Right hindlimb (tissue), 1 donor: ENCODE measurements around the gene PDGFC.

ENCODE experiments used
- DNase-seq: peaks from one replicate; pipeline ENCODE4 v3.0.0-alpha.2; 2018

PDGFC gene

GRCh38 chr4:156775813-156776212, 195.8 kb downstream of the PDGFC start:
- no peak for DNase-seq

GRCh38 chr4:156774422-156774821, 197.2 kb downstream of the PDGFC start:
- DNase-seq = no peak

GRCh38 chr4:156773648-156774357, 197.8 kb downstream of the PDGFC start:
- DNase-seq = no peak

- peak; percentile 35 for DNase-seq
These were observed 200.3 kb downstream of the PDGFC start for GRCh38 chr4:156771171-156771837.

- no peak for DNase-seq
These were observed 201.5 kb downstream of the PDGFC start for GRCh38 chr4:156770140-156770539.

GRCh38 chr4:156767911-156768415, 203.6 kb downstream of the PDGFC start:
- DNase-seq = no peak

GRCh38 chr4:156766846-156767245, 204.8 kb downstream of the PDGFC start:
- no peak for DNase-seq

GRCh38 chr4:156765277-156765676, 206.3 kb downstream of the PDGFC start:
- DNase-seq = no peak

- no peak for DNase-seq
These were observed 206.8 kb downstream of the PDGFC start for GRCh38 chr4:156764846-156765245.

- no peak for DNase-seq
These were observed 207.5 kb downstream of the PDGFC start for GRCh38 chr4:156764145-156764544.

GRCh38 chr4:156763511-156763910, 208.1 kb downstream of the PDGFC start:
- peak; percentile 36 for DNase-seq

- no peak for DNase-seq
These were observed 208.7 kb downstream of the PDGFC start for GRCh38 chr4:156762851-156763250.

GRCh38 chr4:156756118-156756517, 215.5 kb downstream of the PDGFC start:
- no peak for DNase-seq

GRCh38 chr4:156754832-156755570, 216.6 kb downstream of the PDGFC start:
- no peak for DNase-seq

- no peak for DNase-seq
These were observed 220.1 kb downstream of the PDGFC start for GRCh38 chr4:156751486-156751885.

- DNase-seq = no peak
These were observed 221.9 kb downstream of the PDGFC start for GRCh38 chr4:156749426-156750403.

- no peak for DNase-seq
These were observed 225.5 kb downstream of the PDGFC start for GRCh38 chr4:156746111-156746510.

- DNase-seq = no peak
These were observed 232.8 kb downstream of the PDGFC start for GRCh38 chr4:156738766-156739165.

- DNase-seq = no peak
These were observed 236.4 kb downstream of the PDGFC start for GRCh38 chr4:156734965-156735895.

GRCh38 chr4:156733582-156733981, 238.0 kb downstream of the PDGFC start:
- no peak for DNase-seq

GRCh38 chr4:156732634-156733033, 239.0 kb downstream of the PDGFC start:
- no peak for DNase-seq
